ENCODE measurements around the gene DLGAP4. TPM values are rescaled to one million over a fixed set of nuclear protein-coding genes. Genes with fewer than 3 reads are reported as not detected.

Gene DLGAP4
- total and polyA plus RNA-seq, 2 of the 13 experiments (the other 11 are each of a cell fraction or from before 2014, with no cell fraction given), result 15.2 to 26.7 TPM

- TF ChIP-seq ZNF710 (CRISPR knock-in tag; IDR thresholded peaks at IDR 0.05; ENCODE audit: borderline replicate concordance) (no peak; the same call in 1 of the 2 replicates), ZBTB7A (CRISPR knock-in tag; IDR thresholded peaks at IDR 0.05) (no peak), JUND (CRISPR knock-in tag; IDR thresholded peaks at IDR 0.05) (0 out of 2 replicates have a peak, but pooled peaks have one; percentile 26), ATF7 (IDR thresholded peaks at IDR 0.05) (no peak), ATF7 (CRISPR knock-in tag; IDR thresholded peaks at IDR 0.05) (peak; percentile 56; the same call in 1 of the 2 replicates), LCORL (IDR thresholded peaks at IDR 0.05) (peak; percentile 82; the same call in 1 of the 2 replicates), LCORL (CRISPR knock-in tag; IDR thresholded peaks at IDR 0.05) (peak; percentile 96), NCOA1 (CRISPR knock-in tag; IDR thresholded peaks at IDR 0.05) (no peak), SALL1 (CRISPR knock-in tag; IDR thresholded peaks at IDR 0.05) (peak; percentile 92; the same call in 1 of the 2 replicates), ZNF816 (CRISPR knock-in tag; IDR thresholded peaks at IDR 0.05; ENCODE audit: borderline replicate concordance) (0 out of 2 replicates have a peak, but pooled peaks have one; percentile 0), GRHL1 (CRISPR knock-in tag; conservative IDR thresholded peaks at IDR 0.05) (no peak), CSRNP1 (CRISPR knock-in tag; IDR thresholded peaks at IDR 0.05) (peak; percentile 90), ZNF230 (CRISPR knock-in tag; IDR thresholded peaks at IDR 0.05) (0 out of 2 replicates have a peak, but pooled peaks have one; percentile 59), RARA (CRISPR knock-in tag; IDR thresholded peaks at IDR 0.05) (peak; percentile 81), PAXIP1 (CRISPR knock-in tag; conservative IDR thresholded peaks at IDR 0.05) (peak; percentile 89), CREB1 (IDR thresholded peaks at IDR 0.05) (peak; percentile 65), CREB1 (CRISPR knock-in tag; IDR thresholded peaks at IDR 0.05) (no peak), HDAC1 (CRISPR knock-in tag; IDR thresholded peaks at IDR 0.05) (peak; percentile 66), CBX1 (IDR thresholded peaks at IDR 0.05; ENCODE audit: low read depth) (no peak), HNF4A (CRISPR knock-in tag; IDR thresholded peaks at IDR 0.05) (peak; percentile 98), ATF3 (CRISPR knock-in tag; IDR thresholded peaks at IDR 0.05) (peak; percentile 29; the same call in 1 of the 2 replicates)
Measured at GRCh38 chr20:36468149-36469000, 162.2 kb downstream of the DLGAP4 start (continued).

Measured in HepG2 (cell line).